Thyroid gland (tissue), 4 donors: Measurements from ENCODE around the gene KCNH5.

Experiments used
- POLR2A ChIP-seq, 2 donors: fragments of 450-650 bp; IDR thresholded peaks; one replicate each; pipeline ENCODE4 v1.6.1; 2017; ENCODE audit warnings: antibody characterized with exemption in 2 of 2, mild to moderate bottlenecking in 2 of 2, moderate library complexity in 1 of 2
- TF ChIP-seq, protein P1 (sequence below), 6 experiments: fragments of 200-600 bp in 3 of 6; fragments of 450-650 bp in 3 of 6; sonication (generic) in 3 of 6; IDR thresholded peaks; one replicate each; pipeline ENCODE4 v1.5.1; 2016 to 2019; ENCODE audit warnings: antibody characterized with exemption in 6 of 6, mild to moderate bottlenecking in 2 of 6, inconsistent platforms in 1 of 6, moderate library complexity in 1 of 6

DNA sequence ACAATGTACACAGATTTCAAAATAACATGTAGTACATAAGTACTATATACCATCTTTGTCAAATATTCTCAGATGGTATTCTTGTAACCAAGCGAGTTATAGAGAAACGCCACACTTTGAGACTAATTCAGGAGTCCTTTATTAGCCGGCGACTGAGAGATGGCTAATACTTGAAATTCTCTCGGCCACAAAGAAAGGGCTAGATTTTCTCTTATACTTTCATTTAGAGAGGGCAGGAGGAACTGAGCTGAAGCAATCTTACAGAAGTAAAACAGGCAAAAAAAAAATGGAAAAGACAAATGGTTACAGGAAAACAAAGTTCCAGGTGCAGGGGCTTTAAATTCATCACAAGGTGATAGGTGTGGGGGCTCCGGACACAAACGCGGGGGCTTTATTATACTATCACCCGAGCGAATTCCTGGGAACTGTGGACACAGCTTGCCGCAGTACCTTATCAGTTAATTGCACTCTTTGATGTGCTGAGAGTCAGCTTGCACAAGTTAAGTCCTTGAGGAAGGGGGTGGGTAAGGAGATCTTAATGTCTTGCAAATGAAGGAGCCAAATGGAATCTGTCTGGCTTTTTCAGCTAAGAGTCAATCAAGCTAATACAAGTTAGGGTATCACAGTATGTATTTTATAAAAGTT is 382.3 kb downstream of the KCNH5 start:
- TF ChIP-seq, protein P1, sequence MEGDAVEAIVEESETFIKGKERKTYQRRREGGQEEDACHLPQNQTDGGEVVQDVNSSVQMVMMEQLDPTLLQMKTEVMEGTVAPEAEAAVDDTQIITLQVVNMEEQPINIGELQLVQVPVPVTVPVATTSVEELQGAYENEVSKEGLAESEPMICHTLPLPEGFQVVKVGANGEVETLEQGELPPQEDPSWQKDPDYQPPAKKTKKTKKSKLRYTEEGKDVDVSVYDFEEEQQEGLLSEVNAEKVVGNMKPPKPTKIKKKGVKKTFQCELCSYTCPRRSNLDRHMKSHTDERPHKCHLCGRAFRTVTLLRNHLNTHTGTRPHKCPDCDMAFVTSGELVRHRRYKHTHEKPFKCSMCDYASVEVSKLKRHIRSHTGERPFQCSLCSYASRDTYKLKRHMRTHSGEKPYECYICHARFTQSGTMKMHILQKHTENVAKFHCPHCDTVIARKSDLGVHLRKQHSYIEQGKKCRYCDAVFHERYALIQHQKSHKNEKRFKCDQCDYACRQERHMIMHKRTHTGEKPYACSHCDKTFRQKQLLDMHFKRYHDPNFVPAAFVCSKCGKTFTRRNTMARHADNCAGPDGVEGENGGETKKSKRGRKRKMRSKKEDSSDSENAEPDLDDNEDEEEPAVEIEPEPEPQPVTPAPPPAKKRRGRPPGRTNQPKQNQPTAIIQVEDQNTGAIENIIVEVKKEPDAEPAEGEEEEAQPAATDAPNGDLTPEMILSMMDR (IDR thresholded peaks at IDR 0.05) = no peak
- no peak for TF ChIP-seq POLR2A (IDR thresholded peaks at IDR 0.05)
